T-cell (primary cell): ENCODE data around the gene HDHD5. TPM values are rescaled to one million over a fixed set of nuclear protein-coding genes. Genes with fewer than 3 reads are reported as not detected.
A peak's percentile ranks its signal among the peaks of the same experiment; 100 is the strongest.

ENCODE experiments used
- ATAC-seq, 4 experiments: fragments of 200-7000 bp in 3 of 4; fragments of 150-1000 bp in 1 of 4; cut with Tn5 transposase; replicated peaks in 1 of 4; 1 replicate in 3 of 4; 2 replicates in 1 of 4; pipeline ENCODE4 v1.10.0; 2021; ENCODE audit warnings: moderate library complexity in 3 of 4, mild to moderate bottlenecking in 2 of 4, moderate number of reproducible peaks in 1 of 4
- CTCF ChIA-PET, 2 donors: fragments of 300-600 bp; sonication (Branson Sonifier 250); formaldehyde crosslinking; loops; one replicate each; lab custom pipeline; 2022; ENCODE audit warnings: antibody characterized with exemption in 2 of 2; lab: Charles Lee
- POLR2A ChIA-PET, 2 donors: fragments of 300-600 bp; sonication (Branson Sonifier 250); formaldehyde crosslinking; loops; one replicate each; lab custom pipeline; 2022; ENCODE audit warnings: antibody characterized with exemption in 2 of 2; lab: Charles Lee
- DNase-seq, 35 experiments: peaks; one replicate each; pipeline versions ENCODE4 v3.0.0 to v3.0.0-alpha.2; 2013 to 2023
- H3K27ac ChIP-seq: one replicate; pipeline ENCODE4 v1.5.1; 2013; ENCODE audit warnings: low read length
- H3K27me3 ChIP-seq, 2 experiments: replicated peaks in 1 of 2; 1 replicate in 1 of 2; 2 replicates in 1 of 2; pipeline versions ENCODE4 v1.6.1 to v1.7.0; 2013; ENCODE audit warnings: low read length in 1 of 2, mixed read lengths in 1 of 2; ENCODE audit not compliant: control insufficient read depth in 2 of 2, insufficient read depth in 2 of 2; ENCODE audit errors: extremely low read depth in 1 of 2
- H3K36me3 ChIP-seq, 2 donors: 1 replicate in 1 of 2; 2 replicates in 1 of 2; pipeline versions ENCODE4 v1.6.1 to v1.7.0; 2013; ENCODE audit warnings: low read length in 1 of 2; ENCODE audit not compliant: control insufficient read depth in 2 of 2, insufficient read depth in 1 of 2; ENCODE audit errors: extremely low read depth in 1 of 2
- H3K4me1 ChIP-seq, 2 experiments: 1 replicate in 1 of 2; 2 replicates in 1 of 2; pipeline versions ENCODE4 v1.6.1 to v1.7.0; 2013; ENCODE audit warnings: low read length in 2 of 2, mixed read lengths in 1 of 2; ENCODE audit not compliant: insufficient read depth in 2 of 2, control insufficient read depth in 1 of 2; ENCODE audit errors: extremely low read depth in 1 of 2
- H3K4me3 ChIP-seq, 2 donors: 1 replicate in 1 of 2; 2 replicates in 1 of 2; pipeline versions ENCODE4 v1.5.1 to v1.7.0; 2013; ENCODE audit warnings: mild to moderate bottlenecking in 2 of 2, low read length in 1 of 2, moderate library complexity in 1 of 2; ENCODE audit not compliant: control insufficient read depth in 1 of 2; ENCODE audit errors: extremely low read depth in 1 of 2
- H3K9me3 ChIP-seq: 2 replicates; pipeline ENCODE4 v1.7.0; 2013
- H3K27ac Mint-ChIP-seq, 2 donors: one replicate each; pipeline ENCODE4 v1.8.0; 2020 to 2021; ENCODE audit warnings: mild to moderate bottlenecking in 2 of 2, mixed read lengths in 2 of 2
- H3K27me3 Mint-ChIP-seq, 2 donors: one replicate each; pipeline ENCODE4 v1.8.0; 2021 to 2022; ENCODE audit warnings: mixed read lengths in 2 of 2
- H3K36me3 Mint-ChIP-seq: one replicate; pipeline ENCODE4 v1.8.0; 2021; ENCODE audit warnings: mixed read lengths
- H3K4me1 Mint-ChIP-seq, 3 donors: one replicate each; pipeline ENCODE4 v1.8.0; 2020 to 2022; ENCODE audit warnings: mixed read lengths in 3 of 3, mild to moderate bottlenecking in 1 of 3
- H3K4me3 Mint-ChIP-seq, 3 donors: one replicate each; pipeline ENCODE4 v1.8.0; 2020 to 2022; ENCODE audit warnings: mild to moderate bottlenecking in 3 of 3, mixed read lengths in 3 of 3, moderate library complexity in 3 of 3
- H3K9me3 Mint-ChIP-seq, 3 donors: one replicate each; pipeline ENCODE4 v1.8.0; 2020 to 2022; ENCODE audit warnings: mixed read lengths in 3 of 3
- WGBS: methylation state at CpG from one replicate; pipeline ENCODE4 v1.1.5; 2013; ENCODE audit warnings: missing lambda C conversion rate; ENCODE audit not compliant: insufficient coverage; 5-methylcytosine and 5-hydroxymethylcytosine counted together
- total RNA-seq, 35 experiments: library from RNA in 6 of 35; stranded (reverse) in 6 of 35; fragments of 120-200 nt in 1 of 35; gene quantifications; one replicate each; pipeline versions ENCODE4 v1.2.1 to v1.2.4 and lab custom pipeline; 2013 to 2026

Gene HDHD5
- total RNA-seq, 5 donors from 2014 or later (not counting 1 experiment from before 2014, with no cell fraction given), result 17.6 to 34.2 (median 30.1) TPM

- peaks cover 4 to 42% of the 10 kb centered on the region in 2 donors for H3K36me3 ChIP-seq
- peak overlapping the region in 1 of 3 donors; percentile 77 for H3K4me3 Mint-ChIP-seq
- H3K27me3 Mint-ChIP-seq, result no peaks in the 10 kb centered on the region
These were observed 63.0 kb downstream of the HDHD5 start for GRCh38 chr22:17096071-17096470.

GRCh38 chr22:17095538-17095937 is 63.5 kb downstream of the HDHD5 start:
- no peaks in the 10 kb centered on the region for H3K9me3 ChIP-seq
- Mint-ChIP-seq H3K4me3 (peak overlapping the region in 1 of 3 donors; percentile 24), H3K27me3 (no peaks in the 10 kb centered on the region), H3K36me3 (peaks cover 38% of the 10 kb centered on the region), H3K4me1 (peaks cover 94 to 97% (median 96%) of the 10 kb centered on the region in 3 donors), H3K27ac (peak overlapping the region; percentile 39 to 71), H3K9me3 (no peaks in the 10 kb centered on the region)
- WGBS, result 100% methylated on average over 5 of the region's 6 CpGs
- no peak overlapping the region for H3K4me3 ChIP-seq
- ATAC-seq, result no peak
- H3K36me3 ChIP-seq, result peaks cover 3 to 37% of the 10 kb centered on the region in 2 donors
- peaks cover 71 to 79% of the 10 kb centered on the region in 2 experiments for H3K4me1 ChIP-seq
- POLR2A ChIA-PET, result interaction anchor here (0.6 kb wide), 2 partner anchors 17 to 273 kb away, joined by 3 to 22 read pairs; no protein-coding TSS in a partner anchor
- no peak for DNase-seq
- H3K27ac ChIP-seq, result no peak overlapping the region
- H3K27me3 ChIP-seq, result no peaks in the 10 kb centered on the region
- CTCF ChIA-PET, result interaction anchor here in 1 of 2 donors (1.1 kb wide), 1 partner anchor 15 kb away, joined by 3 read pairs; no protein-coding TSS in a partner anchor

More at GRCh38 chr22:17096071-17096470, 63.0 kb downstream of the HDHD5 start:
- H3K9me3 Mint-ChIP-seq, result no peaks in the 10 kb centered on the region
- H3K9me3 ChIP-seq, result no peaks in the 10 kb centered on the region
- DNase-seq (no peak), ATAC-seq (no peak)
- ChIA-PET POLR2A (interaction anchor here in 1 of 2 donors (0.6 kb wide), 1 partner anchor 18 kb away, joined by 22 read pairs; no protein-coding TSS in a partner anchor), CTCF (interaction anchor here in 1 of 2 donors (1.1 kb wide), 1 partner anchor 16 kb away, joined by 3 read pairs; no protein-coding TSS in a partner anchor)
- peak overlapping the region; percentile 39 to 71 for H3K27ac Mint-ChIP-seq
- 100% methylated on average over 1 of the region's 7 CpGs for WGBS
- peaks cover 39% of the 10 kb centered on the region for H3K36me3 Mint-ChIP-seq
- H3K4me3 ChIP-seq, result no peak overlapping the region
- no peaks in the 10 kb centered on the region for H3K27me3 ChIP-seq
- H3K27ac ChIP-seq, result no peak overlapping the region
- H3K4me1 Mint-ChIP-seq, result peaks cover 94 to 97% (median 96%) of the 10 kb centered on the region in 3 donors
- peaks cover 73 to 77% of the 10 kb centered on the region in 2 experiments for H3K4me1 ChIP-seq

- peaks cover 67 to 71% of the 10 kb centered on the region in 2 experiments for H3K4me1 ChIP-seq
- H3K36me3 ChIP-seq, result peaks cover 0 to 17% of the 10 kb centered on the region in 2 donors
- DNase-seq, result no peak
- H3K27ac ChIP-seq, result no peak overlapping the region
- Mint-ChIP-seq H3K4me1 (peaks cover 90 to 93% (median 91%) of the 10 kb centered on the region in 3 donors), H3K9me3 (no peaks in the 10 kb centered on the region), H3K27ac (peak overlapping the region; percentile 44 to 74), H3K27me3 (no peaks in the 10 kb centered on the region), H3K4me3 (peak overlapping the region in 1 of 3 donors; percentile 96), H3K36me3 (peaks cover 17% of the 10 kb centered on the region)
- no peak overlapping the region for H3K4me3 ChIP-seq
- ChIA-PET CTCF (no interaction called here), POLR2A (no interaction called here)
- H3K9me3 ChIP-seq, result no peaks in the 10 kb centered on the region
- 78% methylated on average over 1 of the region's 3 CpGs for WGBS
- H3K27me3 ChIP-seq, result no peaks in the 10 kb centered on the region
- ATAC-seq, result no peak
These were observed 66.0 kb downstream of the HDHD5 start for GRCh38 chr22:17093081-17093480.

GRCh38 chr22:17091851-17092250 is 67.2 kb downstream of the HDHD5 start:
- peak overlapping the region; percentile 66 to 74 for H3K27ac Mint-ChIP-seq
- peaks cover 68% of the 10 kb centered on the region in 2 experiments for H3K4me1 ChIP-seq
- H3K27ac ChIP-seq, result no peak overlapping the region
- no peaks in the 10 kb centered on the region for H3K27me3 ChIP-seq
- H3K4me3 Mint-ChIP-seq, result peak overlapping the region in 1 of 3 donors; percentile 96
- no CpG with 5 or more reads among the region's 4 CpGs for WGBS
- CTCF ChIA-PET, result no interaction called here
- POLR2A ChIA-PET, result no interaction called here
- H3K36me3 ChIP-seq, result peaks cover 0 to 7% of the 10 kb centered on the region in 2 donors
- no peak overlapping the region for H3K4me3 ChIP-seq
- peaks cover 12% of the 10 kb centered on the region for H3K36me3 Mint-ChIP-seq
- no peak for ATAC-seq
- no peaks in the 10 kb centered on the region for H3K9me3 Mint-ChIP-seq
- no peaks in the 10 kb centered on the region for H3K27me3 Mint-ChIP-seq
- H3K9me3 ChIP-seq, result no peaks in the 10 kb centered on the region
- no peak for DNase-seq
- peaks cover 90 to 93% (median 91%) of the 10 kb centered on the region in 3 donors for H3K4me1 Mint-ChIP-seq

- Mint-ChIP-seq H3K4me1 (peaks cover 86 to 93% (median 90%) of the 10 kb centered on the region in 3 donors), H3K4me3 (peak overlapping the region in 2 of 3 donors; percentile 9 to 96), H3K9me3 (no peaks in the 10 kb centered on the region), H3K36me3 (peaks cover 11% of the 10 kb centered on the region), H3K27ac (peak overlapping the region; percentile 70 to 78), H3K27me3 (no peaks in the 10 kb centered on the region)
- ATAC-seq (no peak), DNase-seq (no peak)
- CTCF ChIA-PET, result no interaction called here
- Histone ChIP-seq H3K36me3 (peaks cover 0 to 1% of the 10 kb centered on the region in 2 donors), H3K4me1 (peaks cover 60 to 68% of the 10 kb centered on the region in 2 experiments), H3K27ac (no peak overlapping the region), H3K4me3 (no peak overlapping the region), H3K9me3 (no peaks in the 10 kb centered on the region), H3K27me3 (no peaks in the 10 kb centered on the region)
- POLR2A ChIA-PET, result no interaction called here
These were observed 68.5 kb downstream of the HDHD5 start for GRCh38 chr22:17090550-17090949.
